GM12874 (cell line): ENCODE results near the gene ARID2.

Experiments
- CTCF ChIP-seq: IDR thresholded peaks from 2 replicates; pipeline ENCODE4 v1.5.1; 2011; ENCODE audit warnings: low read depth, mild to moderate bottlenecking, control low read depth, low read length, moderate library complexity; ENCODE audit not compliant: insufficient read depth

ARID2 gene

GRCh38 chr12:45828402-45828801 lies 98.9 kb downstream of the ARID2 start:
- TF ChIP-seq CTCF: no peak

- no peak for TF ChIP-seq CTCF
Observed at GRCh38 chr12:45831590-45831989, 102.1 kb downstream of the ARID2 start.

- TF ChIP-seq CTCF: no peak
Observed at GRCh38 chr12:45833401-45833800, 103.9 kb downstream of the ARID2 start.

GRCh38 chr12:45834809-45835208 lies 105.3 kb downstream of the ARID2 start:
- no peak for TF ChIP-seq CTCF

- TF ChIP-seq CTCF: no peak
Observed at GRCh38 chr12:45839917-45840316, 110.4 kb downstream of the ARID2 start.

GRCh38 chr12:45849289-45849688 lies 119.8 kb downstream of the ARID2 start:
- no peak for TF ChIP-seq CTCF

- TF ChIP-seq CTCF: no peak
Observed at GRCh38 chr12:45850302-45850701, 120.8 kb downstream of the ARID2 start.

GRCh38 chr12:45852508-45852907 lies 123.0 kb downstream of the ARID2 start:
- no peak for TF ChIP-seq CTCF
